T-cell (primary cell): ENCODE measurements around the gene PLCB4. TPM values are rescaled to one million over a fixed set of nuclear protein-coding genes. Genes with fewer than 3 reads are reported as not detected.

Experiments
- ATAC-seq, 4 experiments: fragments of 200-7000 bp in 3 of 4; fragments of 150-1000 bp in 1 of 4; cut with Tn5 transposase; replicated peaks in 1 of 4; 1 replicate in 3 of 4; 2 replicates in 1 of 4; pipeline ENCODE4 v1.10.0; 2021; ENCODE audit warnings: moderate library complexity in 3 of 4, mild to moderate bottlenecking in 2 of 4, moderate number of reproducible peaks in 1 of 4
- CTCF ChIA-PET, 2 donors: fragments of 300-600 bp; sonication (Branson Sonifier 250); formaldehyde crosslinking; loops; one replicate each; lab custom pipeline; 2022; ENCODE audit warnings: antibody characterized with exemption in 2 of 2; lab: Charles Lee
- POLR2A ChIA-PET, 2 donors: fragments of 300-600 bp; sonication (Branson Sonifier 250); formaldehyde crosslinking; loops; one replicate each; lab custom pipeline; 2022; ENCODE audit warnings: antibody characterized with exemption in 2 of 2; lab: Charles Lee
- DNase-seq, 35 experiments: peaks; one replicate each; pipeline versions ENCODE4 v3.0.0 to v3.0.0-alpha.2; 2013 to 2023
- H3K27ac ChIP-seq: one replicate; pipeline ENCODE4 v1.5.1; 2013; ENCODE audit warnings: low read length
- H3K27me3 ChIP-seq, 2 experiments: replicated peaks in 1 of 2; 1 replicate in 1 of 2; 2 replicates in 1 of 2; pipeline versions ENCODE4 v1.6.1 to v1.7.0; 2013; ENCODE audit warnings: low read length in 1 of 2, mixed read lengths in 1 of 2; ENCODE audit not compliant: control insufficient read depth in 2 of 2, insufficient read depth in 2 of 2; ENCODE audit errors: extremely low read depth in 1 of 2
- H3K36me3 ChIP-seq, 2 donors: 1 replicate in 1 of 2; 2 replicates in 1 of 2; pipeline versions ENCODE4 v1.6.1 to v1.7.0; 2013; ENCODE audit warnings: low read length in 1 of 2; ENCODE audit not compliant: control insufficient read depth in 2 of 2, insufficient read depth in 1 of 2; ENCODE audit errors: extremely low read depth in 1 of 2
- H3K4me1 ChIP-seq, 2 experiments: 1 replicate in 1 of 2; 2 replicates in 1 of 2; pipeline versions ENCODE4 v1.6.1 to v1.7.0; 2013; ENCODE audit warnings: low read length in 2 of 2, mixed read lengths in 1 of 2; ENCODE audit not compliant: insufficient read depth in 2 of 2, control insufficient read depth in 1 of 2; ENCODE audit errors: extremely low read depth in 1 of 2
- H3K4me3 ChIP-seq, 2 donors: 1 replicate in 1 of 2; 2 replicates in 1 of 2; pipeline versions ENCODE4 v1.5.1 to v1.7.0; 2013; ENCODE audit warnings: mild to moderate bottlenecking in 2 of 2, low read length in 1 of 2, moderate library complexity in 1 of 2; ENCODE audit not compliant: control insufficient read depth in 1 of 2; ENCODE audit errors: extremely low read depth in 1 of 2
- H3K9me3 ChIP-seq: 2 replicates; pipeline ENCODE4 v1.7.0; 2013
- H3K27ac Mint-ChIP-seq, 2 donors: one replicate each; pipeline ENCODE4 v1.8.0; 2020 to 2021; ENCODE audit warnings: mild to moderate bottlenecking in 2 of 2, mixed read lengths in 2 of 2
- H3K27me3 Mint-ChIP-seq, 2 donors: one replicate each; pipeline ENCODE4 v1.8.0; 2021 to 2022; ENCODE audit warnings: mixed read lengths in 2 of 2
- H3K36me3 Mint-ChIP-seq: one replicate; pipeline ENCODE4 v1.8.0; 2021; ENCODE audit warnings: mixed read lengths
- H3K4me1 Mint-ChIP-seq, 3 donors: one replicate each; pipeline ENCODE4 v1.8.0; 2020 to 2022; ENCODE audit warnings: mixed read lengths in 3 of 3, mild to moderate bottlenecking in 1 of 3
- H3K4me3 Mint-ChIP-seq, 3 donors: one replicate each; pipeline ENCODE4 v1.8.0; 2020 to 2022; ENCODE audit warnings: mild to moderate bottlenecking in 3 of 3, mixed read lengths in 3 of 3, moderate library complexity in 3 of 3
- H3K9me3 Mint-ChIP-seq, 3 donors: one replicate each; pipeline ENCODE4 v1.8.0; 2020 to 2022; ENCODE audit warnings: mixed read lengths in 3 of 3
- WGBS: methylation state at CpG from one replicate; pipeline ENCODE4 v1.1.5; 2013; ENCODE audit warnings: missing lambda C conversion rate; ENCODE audit not compliant: insufficient coverage; 5-methylcytosine and 5-hydroxymethylcytosine counted together
- total RNA-seq, 35 experiments: library from RNA in 6 of 35; stranded (reverse) in 6 of 35; fragments of 120-200 nt in 1 of 35; gene quantifications; one replicate each; pipeline versions ENCODE4 v1.2.1 to v1.2.4 and lab custom pipeline; 2013 to 2026

Gene PLCB4
- total RNA-seq, 5 donors from 2014 or later (not counting 1 experiment from before 2014, with no cell fraction given), result 0.06 to 0.07 TPM; not detected in 3

DNA sequence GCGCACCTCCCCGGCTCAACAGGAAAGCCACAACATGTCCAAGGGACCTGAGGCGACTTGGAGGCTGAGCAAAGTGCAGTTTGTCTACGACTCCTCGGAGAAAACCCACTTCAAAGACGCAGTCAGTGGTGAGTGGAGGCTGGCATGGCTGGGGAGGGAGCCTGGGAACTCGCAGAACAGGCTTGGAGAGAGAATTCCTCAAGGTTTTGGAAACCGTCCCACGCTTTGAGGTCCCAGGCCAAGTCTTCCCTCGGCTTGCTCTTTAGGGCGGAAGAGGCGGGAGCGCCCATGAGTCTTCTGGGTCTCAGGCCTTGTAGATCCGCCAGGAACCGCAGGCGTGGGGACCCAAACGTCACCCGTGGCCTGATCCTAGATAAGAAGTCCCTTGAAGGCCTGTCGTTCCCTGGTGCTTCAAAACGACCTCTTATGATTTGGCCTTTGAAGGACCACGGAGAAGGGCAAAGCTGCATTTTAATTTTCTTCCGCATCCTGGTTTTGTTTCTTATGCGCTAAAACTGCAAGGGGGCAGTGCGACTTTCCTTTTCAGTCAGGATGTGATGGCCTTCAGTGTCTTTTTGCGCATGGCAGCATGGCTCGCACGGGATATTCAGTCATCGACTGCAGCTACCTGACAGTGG lies 447.5 kb downstream of the PLCB4 start:
- Histone ChIP-seq H3K9me3 (no peaks in the 10 kb centered on the region), H3K4me3 (no peak overlapping the region), H3K27me3 (peaks cover 17 to 29% of the 10 kb centered on the region in 2 experiments), H3K36me3 (no peaks in the 10 kb centered on the region), H3K27ac (no peak overlapping the region), H3K4me1 (no peaks in the 10 kb centered on the region)
- no peak overlapping the region for H3K27ac Mint-ChIP-seq
- H3K36me3 Mint-ChIP-seq, result no peaks in the 10 kb centered on the region
- H3K4me3 Mint-ChIP-seq, result no peak overlapping the region
- CTCF ChIA-PET, result no interaction called here
- WGBS, result 10% methylated on average over 27 of the region's 28 CpGs
- H3K27me3 Mint-ChIP-seq, result peaks cover 46 to 60% of the 10 kb centered on the region in 2 donors
- DNase-seq, result no peak
- peaks cover 0 to 3% (median 0%) of the 10 kb centered on the region in 3 donors for H3K4me1 Mint-ChIP-seq
- POLR2A ChIA-PET, result no interaction called here
- H3K9me3 Mint-ChIP-seq, result no peaks in the 10 kb centered on the region
- ATAC-seq, result no peak

DNA sequence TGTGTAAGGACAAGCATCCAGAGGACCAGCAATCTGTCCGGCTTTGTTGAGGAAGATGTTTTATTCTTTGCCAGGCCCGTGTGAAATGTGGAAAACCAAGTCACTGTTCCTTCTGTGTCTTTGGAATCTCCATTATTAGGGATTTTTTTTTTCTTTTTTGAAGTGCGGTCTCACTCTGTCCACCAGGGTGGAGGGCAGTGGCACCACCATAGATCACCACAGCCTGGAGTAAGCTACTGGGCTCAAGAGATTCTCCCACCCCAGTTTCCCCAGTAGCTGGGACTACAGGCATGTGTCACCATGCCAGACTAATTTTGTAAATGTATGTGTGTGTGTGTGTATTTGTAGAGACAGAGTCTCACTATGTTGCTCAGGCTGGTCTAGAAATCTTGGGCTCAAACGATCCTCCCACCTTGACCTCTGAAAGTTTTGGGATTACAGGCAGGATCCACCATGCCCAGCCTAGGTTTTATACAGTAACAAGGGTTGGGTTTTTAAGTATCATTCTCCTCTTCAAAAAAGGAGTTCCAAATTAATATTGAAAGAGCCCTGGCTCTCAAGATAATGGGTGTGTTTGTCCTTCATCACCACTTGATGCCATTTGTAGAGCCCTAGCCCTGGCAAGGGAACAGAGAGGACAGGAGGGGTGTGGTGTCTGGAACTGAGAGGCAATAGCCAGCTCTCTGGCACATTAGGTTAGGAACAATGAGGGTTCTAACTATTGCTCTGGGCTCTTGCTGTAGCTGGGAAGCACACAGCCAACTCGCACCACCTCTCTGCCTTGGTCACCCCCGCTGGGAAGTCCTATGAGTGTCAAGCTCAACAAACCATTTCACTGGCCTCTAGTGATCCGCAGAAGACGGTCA lies 448.6 kb downstream of the PLCB4 start:
- DNase-seq, result no peak
- ChIA-PET CTCF (no interaction called here), POLR2A (no interaction called here)
- Histone ChIP-seq H3K27me3 (peaks cover 17 to 29% of the 10 kb centered on the region in 2 experiments), H3K36me3 (no peaks in the 10 kb centered on the region), H3K4me1 (no peaks in the 10 kb centered on the region), H3K4me3 (no peak overlapping the region), H3K9me3 (no peaks in the 10 kb centered on the region), H3K27ac (no peak overlapping the region)
- 43% methylated on average over 2 of the region's 8 CpGs for WGBS
- Mint-ChIP-seq H3K36me3 (no peaks in the 10 kb centered on the region), H3K27me3 (peaks cover 47 to 56% of the 10 kb centered on the region in 2 donors), H3K9me3 (no peaks in the 10 kb centered on the region), H3K27ac (no peak overlapping the region), H3K4me3 (no peak overlapping the region), H3K4me1 (peaks cover 0 to 3% (median 0%) of the 10 kb centered on the region in 3 donors)
- ATAC-seq, result no peak

GRCh38 chr20:9518576-9519175 lies 449.8 kb downstream of the PLCB4 start:
- peaks cover 43 to 53% of the 10 kb centered on the region in 2 donors for H3K27me3 Mint-ChIP-seq
- Histone ChIP-seq H3K9me3 (no peaks in the 10 kb centered on the region), H3K4me3 (no peak overlapping the region), H3K27me3 (peaks cover 17 to 29% of the 10 kb centered on the region in 2 experiments), H3K4me1 (no peaks in the 10 kb centered on the region), H3K36me3 (no peaks in the 10 kb centered on the region), H3K27ac (no peak overlapping the region)
- H3K27ac Mint-ChIP-seq, result no peak overlapping the region
- DNase-seq, result no peak
- no peak overlapping the region for H3K4me3 Mint-ChIP-seq
- H3K9me3 Mint-ChIP-seq, result no peaks in the 10 kb centered on the region
- no peaks in the 10 kb centered on the region for H3K36me3 Mint-ChIP-seq
- WGBS, result 14% methylated on average over 3 of the region's 8 CpGs
- POLR2A ChIA-PET, result no interaction called here
- no peak for ATAC-seq
- CTCF ChIA-PET, result no interaction called here
- peaks cover 0 to 3% (median 0%) of the 10 kb centered on the region in 3 donors for H3K4me1 Mint-ChIP-seq

GRCh38 chr20:9520086-9520485 lies 451.2 kb downstream of the PLCB4 start:
- ATAC-seq (no peak), DNase-seq (no peak)
- H3K9me3 Mint-ChIP-seq, result no peaks in the 10 kb centered on the region
- WGBS, result 83% methylated on average over 1 of the region's 4 CpGs
- Histone ChIP-seq H3K9me3 (no peaks in the 10 kb centered on the region), H3K36me3 (no peaks in the 10 kb centered on the region), H3K4me3 (no peak overlapping the region), H3K27ac (no peak overlapping the region), H3K27me3 (peaks cover 13 to 20% of the 10 kb centered on the region in 2 experiments), H3K4me1 (no peaks in the 10 kb centered on the region)
- H3K27ac Mint-ChIP-seq, result no peak overlapping the region
- ChIA-PET POLR2A (no interaction called here), CTCF (no interaction called here)
- H3K27me3 Mint-ChIP-seq, result peaks cover 32 to 42% of the 10 kb centered on the region in 2 donors
- H3K36me3 Mint-ChIP-seq, result no peaks in the 10 kb centered on the region
- peaks cover 0 to 3% (median 0%) of the 10 kb centered on the region in 3 donors for H3K4me1 Mint-ChIP-seq
- H3K4me3 Mint-ChIP-seq, result no peak overlapping the region

- H3K4me1 ChIP-seq, result no peaks in the 10 kb centered on the region
- no peaks in the 10 kb centered on the region for H3K4me1 Mint-ChIP-seq
- H3K4me3 Mint-ChIP-seq, result no peak overlapping the region
- no peak overlapping the region for H3K4me3 ChIP-seq
- no peaks in the 10 kb centered on the region for H3K36me3 ChIP-seq
- DNase-seq (no peak), ATAC-seq (no peak)
- no peak overlapping the region for H3K27ac Mint-ChIP-seq
- no CpG with 5 or more reads among the region's 3 CpGs for WGBS
- H3K27ac ChIP-seq, result no peak overlapping the region
- POLR2A ChIA-PET, result no interaction called here
- no peaks in the 10 kb centered on the region for H3K36me3 Mint-ChIP-seq
- H3K27me3 ChIP-seq, result peaks cover 0 to 2% of the 10 kb centered on the region in 2 experiments
- H3K9me3 Mint-ChIP-seq, result no peaks in the 10 kb centered on the region
- H3K27me3 Mint-ChIP-seq, result peaks cover 10 to 17% of the 10 kb centered on the region in 2 donors
- CTCF ChIA-PET, result no interaction called here
- no peaks in the 10 kb centered on the region for H3K9me3 ChIP-seq
Observed at GRCh38 chr20:9523636-9524035, 454.7 kb downstream of the PLCB4 start.
